HG03378 (cell line): ENCODE data around the gene ARID4B.
"Not testable (repeated sequence)": the region's sequence is repeated elsewhere in the genome, so short reads cannot be mapped to it uniquely, and the experiment has no call there.

Source experiments
- ATAC-seq: cut with Tn5 transposase; IDR thresholded peaks from one replicate; pipeline ENCODE4 v1.9.1; 2021; ENCODE audit warnings: mild to moderate bottlenecking, moderate library complexity; ENCODE audit not compliant: unreplicated experiment

The ARID4B gene

GRCh38 chr1:235229868-235230267 lies 98.1 kb downstream of the ARID4B start:
- ATAC-seq, result no peak

- ATAC-seq, result no peak
Observed at GRCh38 chr1:235227414-235227813, 100.6 kb downstream of the ARID4B start.

DNA sequence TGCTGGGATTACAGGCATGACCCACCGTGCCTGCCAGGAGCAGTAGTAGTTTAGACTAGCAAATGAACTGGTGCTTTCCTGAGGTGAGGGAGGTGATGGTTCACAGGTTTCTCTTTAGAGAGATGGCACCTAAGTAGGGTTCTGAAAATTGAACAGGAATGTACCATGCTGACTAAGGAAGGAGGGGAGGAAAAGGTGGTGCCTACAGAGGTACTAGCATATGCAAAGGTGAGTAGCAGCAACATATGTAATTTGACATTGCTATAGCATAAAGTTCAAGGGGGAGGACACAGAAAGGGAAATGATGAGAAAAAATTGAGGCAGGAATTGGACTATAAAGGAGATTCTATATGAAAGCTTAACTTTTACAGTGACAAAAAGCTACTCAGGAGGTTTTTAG lies 101.0 kb downstream of the ARID4B start:
- no peak for ATAC-seq

- no peak for ATAC-seq
Observed at GRCh38 chr1:235225299-235225698, 102.7 kb downstream of the ARID4B start.

GRCh38 chr1:235221653-235222375 lies 106.2 kb downstream of the ARID4B start:
- no peak for ATAC-seq

GRCh38 chr1:235215453-235215852 lies 112.5 kb downstream of the ARID4B start:
- no peak for ATAC-seq

DNA sequence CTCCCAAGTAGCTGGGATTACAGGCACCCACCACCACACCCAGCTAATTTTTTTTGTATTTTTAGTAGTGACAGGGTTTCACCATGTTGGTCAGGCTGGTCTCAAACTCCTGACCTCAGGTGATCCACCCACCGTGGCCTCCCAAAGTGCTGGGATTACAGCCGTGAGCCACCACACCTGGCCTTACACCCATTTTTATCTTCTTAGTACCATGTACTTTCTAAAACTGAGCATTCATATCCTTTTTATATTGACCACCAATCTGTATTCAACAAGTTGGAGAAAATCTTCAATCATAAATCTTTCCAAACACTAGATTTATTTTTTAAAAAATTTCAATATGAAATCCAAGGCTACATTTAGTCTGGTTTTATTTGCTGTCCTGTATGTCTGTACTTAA lies 113.0 kb downstream of the ARID4B start:
- ATAC-seq, result not testable (repeated sequence)

DNA sequence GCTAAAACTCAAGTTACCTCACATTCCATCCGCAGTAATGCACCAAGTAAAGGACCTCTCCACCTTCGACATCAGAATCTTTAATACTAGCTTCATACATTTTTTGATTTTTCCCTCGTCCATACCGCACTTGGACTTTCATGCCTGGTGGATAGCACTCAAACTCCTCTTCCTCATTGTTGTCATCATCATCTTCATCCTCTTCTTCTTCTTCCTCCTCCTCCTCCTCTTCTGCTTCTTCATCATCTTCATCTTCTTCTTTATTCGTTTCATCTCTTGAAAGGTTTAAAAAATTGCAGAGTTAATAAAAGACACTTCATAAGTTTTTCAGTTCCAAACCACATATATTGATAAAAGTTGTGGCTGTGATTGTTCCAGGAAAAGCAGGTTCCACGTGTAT lies 114.2 kb downstream of the ARID4B start:
- no peak for ATAC-seq

GRCh38 chr1:235211517-235211916 lies 116.5 kb downstream of the ARID4B start:
- no peak for ATAC-seq

- ATAC-seq, result no peak
Observed at GRCh38 chr1:235207209-235207565, 120.8 kb downstream of the ARID4B start.

DNA sequence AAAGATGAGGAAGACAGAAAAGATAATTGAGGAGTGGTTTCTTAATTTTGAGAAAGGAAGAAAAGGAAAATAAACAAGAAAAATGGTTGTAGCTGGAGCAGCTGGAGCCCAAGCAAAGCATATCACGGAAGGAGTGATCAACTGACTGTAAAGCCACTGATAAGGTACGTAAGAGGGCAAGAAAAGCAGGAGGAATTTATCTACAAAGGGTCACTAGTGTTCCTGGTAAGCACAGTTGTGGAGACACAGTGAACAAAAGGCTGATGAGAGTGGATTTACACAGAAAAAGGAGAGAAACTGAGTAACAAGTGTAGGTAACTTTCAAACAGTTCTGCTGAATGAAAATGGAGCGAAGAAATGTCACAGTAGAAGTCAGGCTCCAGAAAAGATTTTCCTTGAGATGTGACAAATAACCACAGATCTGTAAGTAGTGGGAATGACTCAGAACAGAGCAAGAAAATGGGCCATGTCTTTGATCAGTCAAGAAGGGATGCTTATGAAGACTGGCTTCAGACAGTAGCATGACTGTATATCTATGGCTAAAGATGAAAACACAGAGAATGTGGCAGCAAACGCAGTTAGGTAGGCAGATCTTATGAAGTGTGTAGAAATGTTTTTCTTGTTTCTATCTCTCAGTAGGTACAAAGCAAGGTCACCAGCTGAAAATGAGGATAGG lies 121.3 kb downstream of the ARID4B start:
- ATAC-seq, result no peak

DNA sequence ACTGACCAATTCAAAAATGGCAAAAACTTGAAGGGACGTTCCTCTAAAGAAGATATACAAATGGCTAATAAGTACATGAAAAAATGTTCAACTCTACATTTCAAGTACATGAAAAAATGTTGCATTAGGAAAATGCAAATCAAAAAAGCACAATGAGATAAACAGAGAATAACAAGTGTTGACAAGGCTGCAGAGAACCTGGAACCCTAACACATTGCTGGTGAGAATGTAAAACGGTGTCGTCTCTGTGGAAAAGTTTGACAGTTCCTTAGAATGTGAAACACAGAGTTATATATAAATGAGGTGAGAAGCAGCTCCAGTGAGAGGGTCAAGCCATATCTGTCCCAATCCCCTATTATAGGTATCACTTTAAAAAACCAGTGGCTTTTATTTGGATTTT lies 122.3 kb downstream of the ARID4B start:
- no peak for ATAC-seq

DNA sequence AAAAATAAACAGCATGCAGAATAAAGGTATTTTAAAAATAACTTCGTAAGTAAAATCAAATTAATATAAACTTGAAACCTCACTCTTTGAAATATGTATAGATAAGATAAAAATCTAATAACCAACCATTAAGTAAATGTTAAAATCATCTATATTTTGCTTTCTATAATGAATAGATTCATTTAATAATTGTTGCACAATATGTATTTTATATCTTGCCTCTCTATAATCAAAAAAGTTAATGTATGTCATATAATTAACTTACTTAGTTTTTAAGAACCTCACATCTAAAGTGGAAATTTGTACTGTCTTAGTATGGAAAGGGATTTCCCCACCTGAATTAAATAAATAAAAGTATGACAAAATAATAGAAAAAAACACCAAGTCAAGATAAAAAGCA lies 124.6 kb downstream of the ARID4B start:
- ATAC-seq, result no peak

DNA sequence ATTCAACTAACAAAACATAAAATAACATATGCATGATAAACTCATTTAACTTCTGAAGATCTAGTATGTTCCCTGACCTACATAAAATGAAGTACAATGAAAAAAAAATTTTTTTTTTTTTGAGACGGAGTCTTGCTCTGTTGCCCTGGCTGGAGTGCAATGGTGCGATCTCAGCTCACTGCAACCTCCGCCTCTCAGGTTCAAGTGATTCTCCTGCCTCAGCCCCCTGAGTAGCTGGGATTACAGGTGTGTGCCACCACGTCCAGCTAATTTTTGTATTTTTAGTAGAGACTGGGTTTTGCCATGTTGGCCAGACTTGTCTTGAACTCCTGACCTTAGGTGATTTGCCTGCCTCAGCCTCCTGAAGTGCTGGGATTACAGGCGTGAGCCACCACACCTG lies 125.5 kb downstream of the ARID4B start:
- ATAC-seq, result not testable (repeated sequence)

- no peak for ATAC-seq
Observed at GRCh38 chr1:235199441-235199840, 128.5 kb downstream of the ARID4B start.

DNA sequence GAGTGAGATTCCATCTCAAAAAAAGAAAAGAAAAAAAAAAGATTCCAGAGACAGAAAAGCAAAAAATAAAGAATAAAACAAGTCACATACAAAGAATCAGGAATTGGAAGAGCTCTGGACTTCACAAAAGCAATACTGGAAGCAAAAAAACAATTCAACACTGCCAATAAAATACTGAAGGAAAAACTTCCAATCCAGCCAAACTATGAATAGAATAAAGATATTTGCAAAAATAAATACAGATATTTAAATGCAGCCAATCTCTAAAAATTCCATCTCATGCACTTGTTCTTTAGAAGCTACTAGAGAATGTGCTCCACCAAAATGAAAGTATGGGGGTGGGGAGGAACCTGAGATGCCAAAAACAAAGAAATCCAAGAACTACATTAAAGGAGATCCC lies 137.5 kb downstream of the ARID4B start:
- ATAC-seq, result no peak

DNA sequence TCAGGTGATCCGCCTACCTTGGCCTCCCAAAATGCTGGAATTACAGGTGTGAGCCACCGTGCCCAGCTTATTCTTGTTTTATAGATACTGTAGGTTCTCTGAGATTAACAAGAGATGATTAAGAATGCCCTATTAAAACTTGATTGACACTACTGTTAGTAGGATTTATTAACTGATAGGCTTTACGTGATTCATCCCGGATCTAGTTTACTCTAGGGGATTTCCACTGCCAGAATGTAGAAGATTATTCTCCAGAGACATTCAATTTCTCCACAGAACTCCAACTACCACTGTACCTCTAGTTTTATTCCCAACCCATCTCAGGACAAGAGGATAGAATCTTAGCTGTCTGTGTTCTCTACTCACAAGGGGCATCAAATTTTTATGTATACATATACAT lies 140.7 kb downstream of the ARID4B start:
- no peak for ATAC-seq

DNA sequence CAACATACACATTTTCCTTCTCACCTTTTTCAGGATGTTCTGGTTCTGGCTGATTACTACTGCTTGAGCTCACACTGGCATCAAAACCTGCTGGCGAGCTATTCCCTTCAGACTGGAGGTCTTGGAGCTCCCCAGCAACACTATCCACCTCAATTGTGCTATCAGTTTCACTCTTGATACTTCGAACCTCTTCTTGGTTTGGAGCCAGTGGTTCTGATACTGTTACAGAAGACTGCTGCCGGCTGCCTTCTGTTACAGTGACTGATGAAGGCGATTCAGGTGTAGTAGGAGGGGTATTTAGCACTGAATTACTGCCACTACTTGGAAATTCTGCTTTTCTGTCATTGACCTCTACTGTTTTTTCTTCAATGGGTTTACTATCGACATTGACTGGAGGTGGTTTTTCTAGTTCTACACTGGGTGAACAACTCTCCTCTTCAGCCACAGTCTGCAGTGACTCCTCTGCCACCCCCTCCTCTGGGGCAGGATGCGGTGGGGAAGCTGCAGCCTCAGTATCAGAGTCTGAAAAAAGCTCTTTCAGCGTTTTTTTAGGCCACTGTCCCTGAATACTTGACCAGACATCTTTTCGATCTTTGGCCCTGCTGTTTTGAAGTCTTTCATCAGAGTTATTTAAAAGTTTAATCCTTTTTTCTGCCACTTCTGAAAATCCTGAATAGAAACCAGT lies 146.3 kb downstream of the ARID4B start:
- no peak for ATAC-seq

- no peak for ATAC-seq
Observed at GRCh38 chr1:235180916-235181460, 147.0 kb downstream of the ARID4B start.

- no peak for ATAC-seq
Observed at GRCh38 chr1:235176486-235176885, 151.5 kb downstream of the ARID4B start.

DNA sequence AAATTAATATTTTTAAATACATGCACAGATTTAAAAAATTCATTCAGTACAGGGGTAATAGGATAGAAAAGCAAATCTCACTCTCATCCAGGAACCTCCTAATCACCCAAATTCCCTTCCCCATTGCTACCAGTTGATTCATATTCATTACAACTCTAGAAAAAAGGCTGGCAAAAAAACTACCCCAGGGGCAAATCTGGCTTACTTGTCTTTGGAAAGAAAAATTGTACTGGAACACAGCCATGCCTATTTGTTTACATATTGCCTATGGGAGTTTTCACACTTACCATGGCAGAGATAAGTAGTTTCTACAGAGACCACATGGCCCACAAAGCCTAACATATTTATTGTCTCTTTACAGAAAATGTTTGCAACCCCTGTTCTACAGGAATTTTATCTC lies 158.0 kb downstream of the ARID4B start:
- ATAC-seq, result no peak

GRCh38 chr1:235168375-235168774 lies 159.6 kb downstream of the ARID4B start:
- no peak for ATAC-seq
